HepG2 (cell line): ENCODE results near the gene LLGL2. TPM values are rescaled to one million over a fixed set of nuclear protein-coding genes. Genes with fewer than 3 reads are reported as not detected.
A peak's percentile ranks its signal among the peaks of the same experiment; 100 is the strongest.

Experiments used
- ATAC-seq: fragments of 200-7000 bp; cut with Tn5 transposase; 3 replicates; pipeline ENCODE4 v1.9.1; 2020; ENCODE audit warnings: mild to moderate bottlenecking, moderate library complexity
- BruUV-seq: library from RNA; stranded (reverse); fragments of 400-500 nt; replicated peaks from 2 replicates; lab custom pipeline; 2021; lab: Mats Ljungman, UMichigan
- CTCF ChIA-PET: fragments of 300-600 bp; formaldehyde crosslinking; extraction: SDS; loops from one replicate; lab custom pipeline; 2021; ENCODE audit warnings: low total read pairs, inconsistent platforms, low intra/inter-chr PET ratio; lab: Yijun Ruan, JAX
- POLR2A ChIA-PET: fragments of 350-600 bp; sonication (Branson Sonifier 250); formaldehyde crosslinking; loops from one replicate; lab custom pipeline; 2020; ENCODE audit warnings: antibody characterized with exemption, inconsistent platforms; lab: Yijun Ruan, JAX
- DNase-seq: peaks from one replicate; pipeline ENCODE4 v3.0.0-alpha.2; 2015; ENCODE audit warnings: low spot score
- FAIRE-seq: peaks from 3 replicates; lab custom pipeline; 2011; peaks lifted over from hg19 to GRCh38; lab: Jason Lieb, UNC
- H2AFZ ChIP-seq: one replicate; pipeline ENCODE4 v1.6.1; 2011; ENCODE audit warnings: low read length, inconsistent platforms
- H3K27ac ChIP-seq: fragments of 300-600 bp; 3 replicates; pipeline ENCODE4 v1.8.0; 2011; ENCODE audit warnings: mixed run types, mild to moderate bottlenecking, mixed read lengths, low read length, inconsistent platforms; ENCODE audit not compliant: insufficient read depth; ENCODE audit errors: extremely low read length
- H3K27me3 ChIP-seq, 2 experiments: fragments of 200-600 bp in 1 of 2; 2 replicates in 1 of 2; 3 replicates in 1 of 2; pipeline versions ENCODE4 v1.6.0 to v1.8.0; 2011; ENCODE audit warnings: low read length in 2 of 2, mild to moderate bottlenecking in 2 of 2, moderate library complexity in 2 of 2, inconsistent platforms in 1 of 2; ENCODE audit not compliant: insufficient read depth in 2 of 2, control insufficient read depth in 1 of 2
- H3K36me3 ChIP-seq, 2 experiments: fragments of 200-600 bp in 1 of 2; replicated peaks in 1 of 2; 2 replicates in 1 of 2; 3 replicates in 1 of 2; pipeline versions ENCODE4 v1.5.1 to v1.8.0; 2011; ENCODE audit warnings: low read length in 2 of 2, inconsistent platforms in 1 of 2; ENCODE audit not compliant: insufficient read depth in 2 of 2, control insufficient read depth in 1 of 2
- H3K4me1 ChIP-seq: 2 replicates; pipeline ENCODE4 v1.5.1; 2012; ENCODE audit warnings: low read length, inconsistent platforms; ENCODE audit not compliant: insufficient read depth
- H3K4me2 ChIP-seq: 2 replicates; pipeline ENCODE4 v1.6.0; 2011; ENCODE audit warnings: low read depth, low read length, inconsistent platforms
- H3K4me3 ChIP-seq, 3 experiments: fragments of 200-600 bp in 1 of 3; sonication (generic), shearing (Covaris generic) in 1 of 3; replicated peaks in 1 of 3; 2 replicates each; pipeline ENCODE4 v1.5.1; 2011 to 2016; ENCODE audit warnings: low read length in 3 of 3, inconsistent platforms in 2 of 3, low read depth in 2 of 3, mild to moderate bottlenecking in 2 of 3, control low read depth in 1 of 3, mixed read lengths in 1 of 3; ENCODE audit not compliant: insufficient read depth in 1 of 3
- H3K79me2 ChIP-seq: one replicate; pipeline ENCODE4 v1.6.1; 2011; ENCODE audit warnings: low read length, inconsistent platforms; ENCODE audit not compliant: insufficient read depth
- H3K9ac ChIP-seq: 2 replicates; pipeline ENCODE4 v1.6.0; 2011; ENCODE audit warnings: mild to moderate bottlenecking, low read depth, low read length, inconsistent platforms; ENCODE audit not compliant: insufficient read depth
- H3K9me3 ChIP-seq: 2 replicates; pipeline ENCODE4 v1.5.1; 2012; ENCODE audit warnings: mild to moderate bottlenecking, low read length
- H4K20me1 ChIP-seq: 2 replicates; pipeline ENCODE4 v1.6.0; 2011; ENCODE audit warnings: inconsistent platforms, mild to moderate bottlenecking, low read length, moderate library complexity; ENCODE audit not compliant: insufficient read depth
- CBX5 ChIP-seq: sonication (generic); formaldehyde crosslinking; IDR thresholded peaks from 2 replicates; pipeline ENCODE4 v1.4.0; 2020; ENCODE audit warnings: missing genetic modification reagents, borderline replicate concordance
- RAD21 ChIP-seq: fragments of 450-650 bp; formaldehyde crosslinking; IDR thresholded peaks from 2 replicates; pipeline ENCODE4 v1.5.0; 2020; ENCODE audit warnings: mild to moderate bottlenecking
- RBFOX2 ChIP-seq: fragments of 200-400 bp; formaldehyde crosslinking; IDR thresholded peaks from 2 replicates; pipeline ENCODE4 v1.6.1; 2017; ENCODE audit warnings: low read depth, mild to moderate bottlenecking, low read length
- STAG1 ChIP-seq: sonication (generic); formaldehyde crosslinking; IDR thresholded peaks from 2 replicates; pipeline ENCODE4 v1.4.0; 2020; ENCODE audit warnings: missing genetic modification reagents
- TSC22D2 ChIP-seq: sonication (generic); formaldehyde crosslinking; IDR thresholded peaks from 2 replicates; pipeline ENCODE4 v1.5.1; 2020; ENCODE audit warnings: missing genetic modification reagents, mild to moderate bottlenecking, borderline replicate concordance
- ZFP82 ChIP-seq: sonication (generic); formaldehyde crosslinking; IDR thresholded peaks from 2 replicates; pipeline ENCODE4 v1.5.1; 2020; ENCODE audit warnings: mild to moderate bottlenecking, missing genetic modification reagents, borderline replicate concordance
- ZNF274 ChIP-seq: sonication (generic); formaldehyde crosslinking; IDR thresholded peaks from 2 replicates; pipeline ENCODE4 v1.5.1; 2020; ENCODE audit warnings: mild to moderate bottlenecking, missing genetic modification reagents
- ZNF598 ChIP-seq: sonication (generic); formaldehyde crosslinking; IDR thresholded peaks from 2 replicates; pipeline ENCODE4 v1.5.1; 2020; ENCODE audit warnings: mild to moderate bottlenecking, missing genetic modification reagents, borderline replicate concordance
- WGBS: methylation state at CpG from one replicate; pipeline ENCODE4 v1.1.6; 2017; ENCODE audit warnings: low lambda C conversion rate; 5-methylcytosine and 5-hydroxymethylcytosine counted together
- in situ Hi-C: cut with HindIII; loops from 2 replicates; pipeline ENCODE4 v1.10.0; 2017; ENCODE audit warnings: low pct_unique_long_range_greater_than_20kb; ENCODE audit not compliant: extremely low pct_ligation_motif_present
- intact Hi-C: fragments of 100-400 bp; cut with micrococcal nuclease; formaldehyde crosslinking; loops from one replicate; pipeline ENCODE4 v1.10.0; 2022; ENCODE audit not compliant: unreplicated experiment
- polyA plus RNA-seq, 8 experiments: library from polyadenylated mRNA; depleted of rRNA in 3 of 8; stranded (reverse) in 7 of 8; unstranded in 1 of 8; fragments of >200 nt; fragmentation: Illumina TruSeq in 4 of 8; extraction: Trizol in 4 of 8; gene quantifications; 2 replicates each; pipeline versions ENCODE4 v1.2.1 to v1.2.3, GENCODE V29; 2011 to 2016; ENCODE audit warnings: low read depth in 4 of 8, missing spikeins in 1 of 8, mixed read lengths in 1 of 8; ENCODE audit not compliant: insufficient read depth in 1 of 8
- total RNA-seq, 5 experiments: library from RNA; depleted of rRNA; stranded (reverse); fragments of >200 nt; fragmentation: Illumina TruSeq; extraction: Trizol; gene quantifications; 2 replicates each; pipeline ENCODE4 v1.2.3, GENCODE V29; 2016; ENCODE audit warnings: low read depth in 1 of 5
- TF ChIP-seq, protein P1 (sequence below): sonication (generic); formaldehyde crosslinking; IDR thresholded peaks from 2 replicates; pipeline ENCODE4 v1.8.1; 2023; ENCODE audit warnings: missing genetic modification reagents, mild to moderate bottlenecking, borderline replicate concordance
- TF ChIP-seq, protein P2 (sequence below): sonication (generic); formaldehyde crosslinking; IDR thresholded peaks from 2 replicates; pipeline ENCODE4 v1.5.1; 2020; ENCODE audit warnings: mild to moderate bottlenecking, missing genetic modification reagents, moderate library complexity
- TF ChIP-seq, protein P3 (sequence below): sonication (generic); formaldehyde crosslinking; IDR thresholded peaks from 2 replicates; pipeline ENCODE4 v1.5.1; 2020; ENCODE audit warnings: mild to moderate bottlenecking, missing genetic modification reagents, moderate library complexity
- TF ChIP-seq, protein P4 (sequence below): sonication (generic); formaldehyde crosslinking; IDR thresholded peaks from 2 replicates; pipeline ENCODE4 v1.4.0; 2020; ENCODE audit warnings: missing genetic modification reagents

The LLGL2 gene
- total and polyA plus RNA-seq, 2 of the 13 experiments (the other 11 are each of a cell fraction or from before 2014, with no cell fraction given), result 83.0 to 86.7 TPM

DNA sequence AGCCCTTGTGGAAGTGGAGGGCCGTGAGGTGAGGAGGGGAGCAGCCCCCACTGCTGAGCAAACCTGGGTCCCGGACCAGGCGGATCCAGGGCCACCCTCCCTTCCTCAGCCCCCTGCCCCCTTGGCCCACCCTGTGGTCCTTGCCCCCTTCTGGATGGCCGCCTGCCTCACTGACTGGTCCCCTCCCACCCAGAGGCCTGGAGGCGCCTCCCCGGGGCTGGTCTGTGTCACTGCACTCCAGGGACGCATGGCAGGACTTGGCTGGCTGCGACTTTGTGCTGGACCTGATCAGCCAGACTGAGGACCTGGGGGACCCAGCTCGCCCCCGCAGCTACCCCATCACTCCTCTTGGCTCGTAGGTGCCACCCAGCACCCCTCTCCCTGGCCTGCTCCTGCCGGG lies 88.5 kb downstream of the LLGL2 start:
- FAIRE-seq (no peak), ATAC-seq (peak; percentile 62), DNase-seq (no peak)
- H3K9ac ChIP-seq, result no peak overlapping the region
- BruUV-seq, result no TSS peak
- H3K27me3 ChIP-seq, result no peaks in the 10 kb centered on the region; a peak in 1 of 5 replicates
- no peaks in the 10 kb centered on the region for H4K20me1 ChIP-seq
- POLR2A ChIA-PET, result interaction anchor here (1.1 to 1.8 kb wide), 4 partner anchors 12 to 166 kb away, joined by 3 to 5 read pairs (median 4); no protein-coding TSS in a partner anchor
- no peaks in the 10 kb centered on the region for H3K9me3 ChIP-seq
- H3K36me3 ChIP-seq, result no peaks in the 10 kb centered on the region
- intact Hi-C loops, result loop anchor here (5.0 kb wide), 1 partner anchor 138 kb away; no protein-coding TSS in a partner anchor
- WGBS, result 72% methylated on average over 9 of the region's 12 CpGs
- H3K4me1 ChIP-seq, result peaks cover 45% of the 10 kb centered on the region
- no peak overlapping the region for H3K27ac ChIP-seq
- no peak overlapping the region for H3K4me2 ChIP-seq
- in situ Hi-C loops, result loop anchor here (10.0 kb wide), 1 partner anchor 141 kb away; no protein-coding TSS in a partner anchor
- H3K79me2 ChIP-seq, result no peaks in the 10 kb centered on the region
- CTCF ChIA-PET, result interaction anchor here (2.5 kb wide), 1 partner anchor 13 kb away, joined by 18 read pairs; no protein-coding TSS in a partner anchor
- no peak overlapping the region for H2AFZ ChIP-seq
- H3K4me3 ChIP-seq, result no peak overlapping the region
- TF ChIP-seq CBX5 (CRISPR knock-in tag) (no peak), ZNF598 (CRISPR knock-in tag) (peak; percentile 69; the same call in 1 of the 2 replicates), STAG1 (CRISPR knock-in tag) (peak; percentile 51), ZFP82 (CRISPR knock-in tag) (0 out of 2 replicates have a peak, but pooled peaks have one; percentile 11), RAD21 (peak; percentile 60), ZNF274 (CRISPR knock-in tag) (0 out of 2 replicates have a peak, but pooled peaks have one; percentile 23), RBFOX2 (0 out of 2 replicates have a peak, but pooled peaks have one; percentile 29), TSC22D2 (no peak)
- TF ChIP-seq, protein P1, sequence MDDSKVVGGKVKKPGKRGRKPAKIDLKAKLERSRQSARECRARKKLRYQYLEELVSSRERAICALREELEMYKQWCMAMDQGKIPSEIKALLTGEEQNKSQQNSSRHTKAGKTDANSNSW (CRISPR knock-in tag), result 0 out of 2 replicates have a peak, but pooled peaks have one; percentile 45
- TF ChIP-seq, protein P2, sequence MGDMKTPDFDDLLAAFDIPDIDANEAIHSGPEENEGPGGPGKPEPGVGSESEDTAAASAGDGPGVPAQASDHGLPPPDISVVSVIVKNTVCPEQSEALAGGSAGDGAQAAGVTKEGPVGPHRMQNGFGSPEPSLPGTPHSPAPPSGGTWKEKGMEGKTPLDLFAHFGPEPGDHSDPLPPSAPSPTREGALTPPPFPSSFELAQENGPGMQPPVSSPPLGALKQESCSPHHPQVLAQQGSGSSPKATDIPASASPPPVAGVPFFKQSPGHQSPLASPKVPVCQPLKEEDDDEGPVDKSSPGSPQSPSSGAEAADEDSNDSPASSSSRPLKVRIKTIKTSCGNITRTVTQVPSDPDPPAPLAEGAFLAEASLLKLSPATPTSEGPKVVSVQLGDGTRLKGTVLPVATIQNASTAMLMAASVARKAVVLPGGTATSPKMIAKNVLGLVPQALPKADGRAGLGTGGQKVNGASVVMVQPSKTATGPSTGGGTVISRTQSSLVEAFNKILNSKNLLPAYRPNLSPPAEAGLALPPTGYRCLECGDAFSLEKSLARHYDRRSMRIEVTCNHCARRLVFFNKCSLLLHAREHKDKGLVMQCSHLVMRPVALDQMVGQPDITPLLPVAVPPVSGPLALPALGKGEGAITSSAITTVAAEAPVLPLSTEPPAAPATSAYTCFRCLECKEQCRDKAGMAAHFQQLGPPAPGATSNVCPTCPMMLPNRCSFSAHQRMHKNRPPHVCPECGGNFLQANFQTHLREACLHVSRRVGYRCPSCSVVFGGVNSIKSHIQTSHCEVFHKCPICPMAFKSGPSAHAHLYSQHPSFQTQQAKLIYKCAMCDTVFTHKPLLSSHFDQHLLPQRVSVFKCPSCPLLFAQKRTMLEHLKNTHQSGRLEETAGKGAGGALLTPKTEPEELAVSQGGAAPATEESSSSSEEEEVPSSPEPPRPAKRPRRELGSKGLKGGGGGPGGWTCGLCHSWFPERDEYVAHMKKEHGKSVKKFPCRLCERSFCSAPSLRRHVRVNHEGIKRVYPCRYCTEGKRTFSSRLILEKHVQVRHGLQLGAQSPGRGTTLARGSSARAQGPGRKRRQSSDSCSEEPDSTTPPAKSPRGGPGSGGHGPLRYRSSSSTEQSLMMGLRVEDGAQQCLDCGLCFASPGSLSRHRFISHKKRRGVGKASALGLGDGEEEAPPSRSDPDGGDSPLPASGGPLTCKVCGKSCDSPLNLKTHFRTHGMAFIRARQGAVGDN, result peak; percentile 17; the same call in 1 of the 2 replicates
- TF ChIP-seq, protein P3, sequence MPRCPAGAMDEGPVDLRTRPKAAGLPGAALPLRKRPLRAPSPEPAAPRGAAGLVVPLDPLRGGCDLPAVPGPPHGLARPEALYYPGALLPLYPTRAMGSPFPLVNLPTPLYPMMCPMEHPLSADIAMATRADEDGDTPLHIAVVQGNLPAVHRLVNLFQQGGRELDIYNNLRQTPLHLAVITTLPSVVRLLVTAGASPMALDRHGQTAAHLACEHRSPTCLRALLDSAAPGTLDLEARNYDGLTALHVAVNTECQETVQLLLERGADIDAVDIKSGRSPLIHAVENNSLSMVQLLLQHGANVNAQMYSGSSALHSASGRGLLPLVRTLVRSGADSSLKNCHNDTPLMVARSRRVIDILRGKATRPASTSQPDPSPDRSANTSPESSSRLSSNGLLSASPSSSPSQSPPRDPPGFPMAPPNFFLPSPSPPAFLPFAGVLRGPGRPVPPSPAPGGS (CRISPR knock-in tag), result 0 out of 2 replicates have a peak, but pooled peaks have one; percentile 35
- TF ChIP-seq, protein P4, sequence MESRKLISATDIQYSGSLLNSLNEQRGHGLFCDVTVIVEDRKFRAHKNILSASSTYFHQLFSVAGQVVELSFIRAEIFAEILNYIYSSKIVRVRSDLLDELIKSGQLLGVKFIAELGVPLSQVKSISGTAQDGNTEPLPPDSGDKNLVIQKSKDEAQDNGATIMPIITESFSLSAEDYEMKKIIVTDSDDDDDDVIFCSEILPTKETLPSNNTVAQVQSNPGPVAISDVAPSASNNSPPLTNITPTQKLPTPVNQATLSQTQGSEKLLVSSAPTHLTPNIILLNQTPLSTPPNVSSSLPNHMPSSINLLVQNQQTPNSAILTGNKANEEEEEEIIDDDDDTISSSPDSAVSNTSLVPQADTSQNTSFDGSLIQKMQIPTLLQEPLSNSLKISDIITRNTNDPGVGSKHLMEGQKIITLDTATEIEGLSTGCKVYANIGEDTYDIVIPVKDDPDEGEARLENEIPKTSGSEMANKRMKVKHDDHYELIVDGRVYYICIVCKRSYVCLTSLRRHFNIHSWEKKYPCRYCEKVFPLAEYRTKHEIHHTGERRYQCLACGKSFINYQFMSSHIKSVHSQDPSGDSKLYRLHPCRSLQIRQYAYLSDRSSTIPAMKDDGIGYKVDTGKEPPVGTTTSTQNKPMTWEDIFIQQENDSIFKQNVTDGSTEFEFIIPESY (CRISPR knock-in tag), result 0 out of 2 replicates have a peak, but pooled peaks have one; percentile 22
